SK-N-SH treated with all-trans-retinoic acid at 6 μM for 48 hours (cell line): ENCODE results near the gene AQP4.

Experiments used
- ARNTL ChIP-seq: fragments of 450-650 bp; formaldehyde crosslinking; IDR thresholded peaks from 2 replicates; pipeline ENCODE4 v1.5.0; 2020; ENCODE audit warnings: low read depth, mild to moderate bottlenecking, moderate library complexity, borderline replicate concordance
- CREB5 ChIP-seq: fragments of 250-450 bp; sonication (Bioruptor Pico); IDR thresholded peaks from 2 replicates; pipeline ENCODE4 v1.5.1; 2020; ENCODE audit warnings: low read depth, mild to moderate bottlenecking, moderate library complexity
- CSDC2 ChIP-seq: fragments of 250-450 bp; sonication (Bioruptor Pico); IDR thresholded peaks from 2 replicates; pipeline ENCODE4 v1.5.0; 2020; ENCODE audit warnings: mild to moderate bottlenecking, moderate library complexity
- ISL1 ChIP-seq: fragments of 250-450 bp; sonication (Bioruptor Pico); IDR thresholded peaks from 2 replicates; pipeline ENCODE4 v2.1.2; 2022; ENCODE audit warnings: mild to moderate bottlenecking, moderate library complexity
- OSR1 ChIP-seq: fragments of 250-450 bp; sonication (Bioruptor Pico); IDR thresholded peaks from 2 replicates; pipeline ENCODE4 v1.8.0; 2022; ENCODE audit warnings: moderate library complexity, mild to moderate bottlenecking, inconsistent platforms
- PATZ1 ChIP-seq: fragments of 250-450 bp; sonication (Bioruptor Pico); IDR thresholded peaks from 2 replicates; pipeline ENCODE4 v1.8.0; 2020; ENCODE audit warnings: mild to moderate bottlenecking, moderate library complexity, borderline replicate concordance
- PPARA ChIP-seq: fragments of 250-450 bp; sonication (Bioruptor Pico); IDR thresholded peaks from 2 replicates; pipeline ENCODE4 v1.5.0; 2020; ENCODE audit warnings: mild to moderate bottlenecking, borderline replicate concordance
- RARB ChIP-seq: fragments of 250-450 bp; sonication (Bioruptor Pico); IDR thresholded peaks from 2 replicates; pipeline ENCODE4 v1.8.0; 2021; ENCODE audit warnings: mild to moderate bottlenecking, moderate library complexity
- TCF4 ChIP-seq: fragments of 250-450 bp; sonication (Bioruptor Pico); IDR thresholded peaks from 2 replicates; pipeline ENCODE4 v1.8.0; 2021; ENCODE audit warnings: mild to moderate bottlenecking, moderate library complexity, borderline replicate concordance
- TSHZ2 ChIP-seq: fragments of 250-450 bp; sonication (Bioruptor Pico); IDR thresholded peaks from 2 replicates; pipeline ENCODE4 v1.5.0; 2020; ENCODE audit warnings: mild to moderate bottlenecking, moderate library complexity
- ZC3H10 ChIP-seq: fragments of 250-450 bp; sonication (Bioruptor Pico); IDR thresholded peaks from 2 replicates; pipeline ENCODE4 v1.5.1; 2021; ENCODE audit warnings: mild to moderate bottlenecking, moderate library complexity
- ZFP3 ChIP-seq: fragments of 250-450 bp; sonication (Bioruptor Pico); IDR thresholded peaks from 2 replicates; pipeline ENCODE4 v1.5.0; 2020; ENCODE audit warnings: mild to moderate bottlenecking, moderate library complexity
- ZNF70 ChIP-seq: fragments of 450-650 bp; formaldehyde crosslinking; IDR thresholded peaks from 2 replicates; pipeline ENCODE4 v1.5.0; 2020; ENCODE audit warnings: mild to moderate bottlenecking, moderate library complexity
- ZNF8 ChIP-seq: fragments of 450-650 bp; formaldehyde crosslinking; IDR thresholded peaks from 2 replicates; pipeline ENCODE4 v1.5.0; 2020; ENCODE audit warnings: mild to moderate bottlenecking, moderate library complexity

- TF ChIP-seq TCF4 (no peak), ISL1 (CRISPR knock-in tag) (no peak), OSR1 (CRISPR knock-in tag) (no peak), ARNTL (CRISPR knock-in tag) (no peak), CSDC2 (CRISPR knock-in tag) (no peak), ZNF8 (CRISPR knock-in tag) (no peak), TSHZ2 (no peak), PATZ1 (CRISPR knock-in tag) (no peak), RARB (CRISPR knock-in tag) (no peak), CREB5 (CRISPR knock-in tag) (no peak), ZC3H10 (CRISPR knock-in tag) (no peak), ZNF70 (CRISPR knock-in tag) (no peak), ZFP3 (CRISPR knock-in tag) (no peak), PPARA (CRISPR knock-in tag) (no peak)
These were observed 43.4 kb upstream of the AQP4 start for GRCh38 chr18:26908906-26909305.
